Mesangial cell (primary cell): ENCODE measurements around the gene TWNK. TPM values are rescaled to one million over a fixed set of nuclear protein-coding genes. Genes with fewer than 3 reads are reported as not detected.

Experiments
- total RNA-seq: library from RNA; depleted of rRNA; stranded (reverse); fragments of >200 nt; gene quantifications from 2 replicates; pipeline ENCODE4 v1.2.3, GENCODE V29; 2015

TWNK gene
- total RNA-seq = 11.9 and 13.9 TPM in 2 replicates

DNA sequence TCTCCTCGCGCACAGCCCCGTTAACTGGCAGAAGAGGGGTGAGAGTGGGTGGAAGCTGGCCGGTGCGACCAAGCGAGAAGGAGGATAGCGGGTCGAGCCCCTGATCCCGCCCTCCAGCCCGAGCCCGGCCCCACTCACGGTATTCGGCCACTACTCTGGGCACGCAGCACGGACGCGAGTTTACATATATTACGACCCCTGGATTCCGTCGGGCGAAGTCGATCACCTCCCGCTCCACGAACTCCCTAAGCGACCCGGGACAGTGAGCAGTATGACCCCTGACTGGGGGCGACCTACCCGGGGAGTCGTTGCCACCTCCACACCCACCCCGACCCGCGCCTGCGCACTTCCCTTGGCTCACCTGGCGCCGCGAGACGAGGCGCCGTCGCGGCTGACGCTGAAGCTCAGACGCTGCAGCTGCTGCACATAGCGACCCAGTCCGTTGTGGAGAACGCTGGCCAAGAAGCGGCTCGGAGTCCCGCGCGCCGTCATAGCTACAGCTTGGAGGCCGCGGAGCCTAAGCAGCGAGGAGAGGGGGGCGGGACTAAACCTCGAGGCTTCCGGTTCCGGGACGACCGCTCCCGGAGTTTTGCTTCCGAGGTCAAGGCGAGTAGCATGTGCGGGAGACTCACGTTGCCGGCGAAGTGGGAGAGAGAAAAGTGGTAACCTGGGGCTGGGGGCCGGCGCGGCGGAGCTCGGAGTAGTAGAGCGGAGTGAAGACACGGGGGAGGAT is at the start of gene TWNK, which contains the start of gene MRPL43:
Gene TWNK, plus strand, starts transcription at position 592 of the 733 bp plus-strand sequence. CDS start 668 bp downstream, outside the sequence.
Gene MRPL43, minus strand, starts transcription at position 546 of the 733 bp plus-strand sequence. Its CDS starts 54 bp downstream, at position 492.

DNA sequence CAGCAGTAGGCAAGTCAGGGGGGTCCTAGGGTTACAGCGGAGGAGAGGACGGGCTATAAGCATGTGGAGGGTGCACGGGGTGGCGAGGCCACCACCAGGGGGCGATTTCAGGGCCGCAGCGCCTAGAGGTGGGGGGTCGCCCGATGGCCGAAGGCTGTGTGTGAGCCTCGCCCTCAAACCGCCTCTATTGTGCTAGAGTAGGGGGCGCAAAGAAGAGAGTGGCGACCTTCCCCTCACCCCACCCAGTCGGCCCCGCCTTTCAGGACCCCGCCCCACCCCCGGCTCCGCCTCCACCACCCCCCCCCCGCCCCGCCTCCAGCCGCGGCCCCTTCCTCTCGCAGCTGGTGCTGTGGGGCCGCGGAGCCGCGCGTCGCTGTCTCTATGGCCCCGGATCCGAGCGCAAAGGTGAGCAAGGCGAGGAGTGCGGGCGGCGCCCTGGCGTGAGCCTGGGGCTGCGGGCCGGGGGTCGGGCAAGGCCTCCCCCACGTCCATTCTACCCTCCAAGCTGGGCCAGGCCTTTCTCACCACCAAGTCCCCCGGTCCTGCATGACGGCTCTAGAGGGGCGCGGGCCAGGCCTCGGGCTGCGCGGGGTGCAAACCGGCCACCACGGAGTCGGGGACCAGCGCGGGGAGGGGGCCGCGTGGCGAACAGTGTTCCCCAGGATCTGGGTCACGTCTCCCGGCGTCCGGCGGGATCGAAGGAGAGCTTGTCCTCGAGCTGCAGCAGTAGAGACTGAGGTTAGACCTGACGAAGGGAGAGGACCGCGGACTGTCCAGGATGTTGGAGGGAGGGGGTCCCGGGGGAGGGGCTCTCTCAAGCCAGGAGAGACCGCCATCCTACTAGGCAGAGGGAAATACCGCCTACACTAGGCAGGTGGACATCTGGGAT is 17.9 kb upstream of the TWNK start, which contains the start of gene SEMA4G:
Gene SEMA4G, plus strand, starts transcription at position 318 of the 889 bp plus-strand sequence. CDS start 3,409 bp downstream, outside the sequence.

DNA sequence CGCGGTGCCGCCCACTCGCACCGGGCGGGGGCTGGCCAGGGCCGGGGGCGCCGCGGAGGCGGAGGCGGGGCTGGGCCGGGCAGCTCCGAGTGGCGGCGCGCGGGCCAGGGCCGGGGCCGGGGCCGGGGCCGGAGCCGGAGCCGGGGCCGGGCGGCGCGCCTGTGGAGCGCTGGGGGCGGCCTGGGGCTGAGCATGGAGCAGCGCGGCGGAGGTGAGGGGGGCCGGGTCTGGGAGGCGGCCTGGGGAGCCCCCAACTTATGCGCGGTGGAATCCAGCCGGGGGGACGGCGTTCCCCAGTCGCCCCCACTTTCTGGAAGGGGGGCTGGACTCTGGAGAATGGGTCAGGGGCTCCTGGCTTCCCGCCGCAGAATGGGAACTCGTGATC is 12.4 kb downstream of the TWNK start, which contains the start of gene LZTS2:
Gene LZTS2, plus strand, starts transcription at position 67 of the 385 bp plus-strand sequence. CDS start 2,731 bp downstream, outside the sequence.

DNA sequence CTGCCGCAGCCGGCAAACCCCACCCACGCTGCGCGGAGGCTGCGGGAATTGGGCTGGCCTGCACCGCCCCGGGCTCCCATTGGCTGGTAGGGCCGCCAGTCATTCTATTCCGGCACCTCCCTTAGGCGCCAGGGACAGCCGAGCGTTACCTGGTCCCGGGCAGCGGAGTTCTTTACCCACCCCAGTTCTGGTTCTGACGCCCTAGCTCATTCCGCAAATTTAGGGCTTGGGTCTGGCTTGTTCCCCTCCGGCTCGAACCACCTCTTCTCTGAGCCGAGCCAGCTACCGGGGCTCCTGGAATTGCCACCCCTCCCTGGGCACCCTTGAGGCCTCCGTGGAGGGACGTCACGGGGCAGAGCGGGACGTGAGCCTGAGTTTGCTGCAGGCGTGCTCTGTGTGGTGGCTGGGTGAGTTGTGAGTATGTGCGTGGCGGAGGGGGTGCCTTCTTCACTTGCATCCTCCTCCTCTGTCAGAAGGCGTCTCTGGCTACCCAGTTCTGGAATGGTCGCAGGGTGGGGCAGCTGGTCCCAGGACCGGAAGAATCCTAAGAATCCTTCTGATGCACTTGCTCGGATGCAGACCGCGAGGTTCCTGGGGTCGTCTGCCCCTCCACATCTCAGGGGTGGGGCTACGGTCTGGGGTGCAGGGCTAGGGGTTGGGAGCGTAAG is 43.9 kb downstream of the TWNK start, which contains the start of the genes PDZD7 and SFXN3:
Gene PDZD7, minus strand, starts transcription at position 2 of the 668 bp plus-strand sequence. CDS start 910 bp downstream, outside the sequence.
Gene SFXN3, plus strand, starts transcription at position 107 of the 668 bp plus-strand sequence. CDS start 3,461 bp downstream, outside the sequence.

Other genes with a start within 250 kb of the TWNK start
- gene PAX2, start 242.0 kb upstream of the TWNK start, total RNA-seq = 7.0 and 30.9 TPM in 2 replicates
- 15.1 and 16.6 TPM in 2 replicates for gene SLF2, start 74.6 kb upstream of the TWNK start, total RNA-seq
- 1.6 and 18.0 TPM in 2 replicates for gene SEMA4G, start 18.0 kb upstream of the TWNK start, total RNA-seq
- gene MRPL43, start within 50 bp of the TWNK start, total RNA-seq = 129 and 140 TPM in 2 replicates
- 97.0 and 150 TPM in 2 replicates for gene LZTS2, start 12.3 kb downstream of the TWNK start, total RNA-seq
- 4.6 and 5.5 TPM in 2 replicates for gene PDZD7, start 43.6 kb downstream of the TWNK start, total RNA-seq
- gene SFXN3, start 43.7 kb downstream of the TWNK start, total RNA-seq = 66.3 and 109 TPM in 2 replicates
- gene KAZALD1, start 74.4 kb downstream of the TWNK start, total RNA-seq = 0.49 and 4.9 TPM in 2 replicates
- gene TLX1, start 143.8 kb downstream of the TWNK start, total RNA-seq = not detected in 2 replicates
- gene LBX1, start 241.9 kb downstream of the TWNK start, total RNA-seq = not detected in 2 replicates